GM12872 (cell line): ENCODE measurements around the gene CDX1.

ENCODE experiments used
- TF ChIP-seq, protein P1 (sequence below): IDR thresholded peaks from 3 replicates; pipeline ENCODE4 v1.5.1; 2011; ENCODE audit warnings: low read depth, mild to moderate bottlenecking, low read length, moderate library complexity; ENCODE audit not compliant: insufficient read depth

The CDX1 gene

DNA sequence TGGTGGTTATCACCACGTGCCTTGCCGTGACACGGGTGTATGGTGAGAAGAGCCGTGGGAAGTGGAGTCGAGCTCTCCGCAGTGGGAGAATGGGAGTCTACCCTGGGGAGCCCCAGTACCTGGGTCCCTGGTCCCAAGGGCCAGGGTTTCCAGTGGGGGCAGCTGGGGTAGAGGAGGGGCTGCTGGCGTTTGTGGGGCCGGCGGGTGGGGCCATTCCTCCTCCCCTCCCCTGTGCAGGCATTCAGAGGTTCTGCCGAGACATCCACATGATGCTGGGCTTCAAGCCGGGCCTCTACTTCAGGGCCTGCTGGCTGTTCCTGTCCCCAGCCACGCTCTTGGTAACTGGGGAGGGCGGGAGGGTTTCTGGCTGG, 38.0 kb downstream of the CDX1 start:
- TF ChIP-seq, protein P1, sequence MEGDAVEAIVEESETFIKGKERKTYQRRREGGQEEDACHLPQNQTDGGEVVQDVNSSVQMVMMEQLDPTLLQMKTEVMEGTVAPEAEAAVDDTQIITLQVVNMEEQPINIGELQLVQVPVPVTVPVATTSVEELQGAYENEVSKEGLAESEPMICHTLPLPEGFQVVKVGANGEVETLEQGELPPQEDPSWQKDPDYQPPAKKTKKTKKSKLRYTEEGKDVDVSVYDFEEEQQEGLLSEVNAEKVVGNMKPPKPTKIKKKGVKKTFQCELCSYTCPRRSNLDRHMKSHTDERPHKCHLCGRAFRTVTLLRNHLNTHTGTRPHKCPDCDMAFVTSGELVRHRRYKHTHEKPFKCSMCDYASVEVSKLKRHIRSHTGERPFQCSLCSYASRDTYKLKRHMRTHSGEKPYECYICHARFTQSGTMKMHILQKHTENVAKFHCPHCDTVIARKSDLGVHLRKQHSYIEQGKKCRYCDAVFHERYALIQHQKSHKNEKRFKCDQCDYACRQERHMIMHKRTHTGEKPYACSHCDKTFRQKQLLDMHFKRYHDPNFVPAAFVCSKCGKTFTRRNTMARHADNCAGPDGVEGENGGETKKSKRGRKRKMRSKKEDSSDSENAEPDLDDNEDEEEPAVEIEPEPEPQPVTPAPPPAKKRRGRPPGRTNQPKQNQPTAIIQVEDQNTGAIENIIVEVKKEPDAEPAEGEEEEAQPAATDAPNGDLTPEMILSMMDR, result no peak

GRCh38 chr5:150206098-150206778, 39.7 kb downstream of the CDX1 start:
- TF ChIP-seq, protein P1, result no peak

DNA sequence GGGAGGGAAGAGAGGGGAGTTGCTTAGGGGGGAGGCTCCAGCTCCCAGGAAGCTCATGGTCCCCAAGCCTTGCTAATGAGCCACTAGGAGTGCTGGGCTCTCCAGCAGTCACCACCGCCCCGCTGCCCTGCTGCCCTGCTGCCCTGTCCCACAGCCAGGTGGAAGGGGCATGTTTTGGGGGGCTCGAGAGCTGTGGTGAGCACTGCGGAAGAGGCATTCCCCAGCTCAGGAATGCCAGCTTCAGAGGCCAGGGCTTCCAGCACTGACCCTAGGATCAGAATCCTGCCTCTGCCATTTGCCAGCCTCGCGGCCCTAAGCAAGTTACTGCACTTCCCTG, 40.2 kb downstream of the CDX1 start:
- TF ChIP-seq, protein P1, result no peak

- TF ChIP-seq, protein P1, result no peak
These were observed 41.9 kb downstream of the CDX1 start for GRCh38 chr5:150208187-150209098.

GRCh38 chr5:150209099-150209635, 42.6 kb downstream of the CDX1 start:
- TF ChIP-seq, protein P1, result no peak

DNA sequence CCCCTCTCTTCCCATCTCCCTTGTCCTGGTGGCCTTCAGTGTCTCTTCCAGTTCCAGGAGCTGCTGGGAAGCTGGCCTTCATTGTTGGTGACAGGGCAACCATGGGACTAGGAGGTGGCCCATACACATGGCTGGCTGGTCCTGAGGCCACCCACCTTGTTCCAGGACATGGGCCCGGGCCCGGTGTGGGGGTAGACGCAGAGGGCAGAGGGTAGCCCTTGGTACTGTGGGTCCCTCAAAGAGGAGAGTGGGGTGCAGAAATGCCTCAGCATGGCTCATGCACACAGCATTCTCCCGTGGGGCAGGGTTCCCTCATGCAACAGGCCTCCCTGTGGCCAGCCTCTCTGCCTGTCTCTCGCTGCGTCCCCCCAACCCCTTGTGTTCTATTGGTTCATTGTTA, 44.1 kb downstream of the CDX1 start:
- TF ChIP-seq, protein P1, result no peak
